NCI-H748 (cell line): Measurements from ENCODE around the gene DEFB113.

Experiments
- DNase-seq: peaks from one replicate; lab custom pipeline; 2025; ENCODE audit not compliant: unreplicated experiment; lab: John Stamatoyannopoulos, UW

DEFB113 gene

DNA sequence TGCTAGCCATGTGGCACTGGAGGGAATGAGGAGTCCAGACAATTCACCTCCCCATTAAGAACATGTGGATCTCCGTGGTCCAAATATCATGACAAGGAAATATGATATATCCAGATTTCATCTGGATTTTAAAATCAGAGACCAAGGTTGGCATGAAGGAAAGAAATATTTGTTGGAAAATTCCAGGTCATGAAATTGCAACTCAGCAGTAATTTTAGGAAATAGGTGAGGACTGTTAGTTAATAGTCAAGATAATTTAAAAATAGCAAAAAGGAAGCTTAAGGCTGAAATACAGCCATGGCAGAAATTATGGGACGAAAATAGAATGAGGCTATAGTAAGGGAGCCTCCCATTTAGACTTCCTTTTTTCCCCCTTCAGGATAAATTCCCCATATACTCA lies 32.4 kb downstream of the DEFB113 start:
- DNase-seq = no peak

GRCh38 chr6:49935387-49935786 lies 34.0 kb downstream of the DEFB113 start:
- no peak for DNase-seq

GRCh38 chr6:49934770-49935169 lies 34.7 kb downstream of the DEFB113 start:
- DNase-seq = no peak

DNA sequence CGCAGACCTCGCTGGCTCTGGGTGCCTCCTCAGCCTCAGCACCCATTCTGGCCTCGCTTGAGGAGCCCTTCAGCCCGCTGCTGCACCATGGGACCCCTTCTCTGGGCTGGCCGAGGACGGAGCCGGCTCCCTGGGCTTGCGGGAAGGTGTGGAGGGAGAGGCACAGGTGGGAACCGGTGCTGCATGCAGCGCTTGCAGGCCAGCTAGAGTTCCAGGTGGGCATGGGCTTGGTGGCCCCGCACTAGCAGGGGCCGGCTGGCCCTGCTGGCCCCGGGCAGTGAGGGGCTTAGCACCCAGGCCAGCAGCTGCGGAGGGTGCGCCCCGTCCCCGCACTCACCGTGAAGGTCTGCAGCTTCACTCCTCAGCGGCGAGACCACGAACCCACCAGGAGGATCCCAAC lies 35.9 kb downstream of the DEFB113 start:
- DNase-seq = no peak

- DNase-seq = no peak
Measured at GRCh38 chr6:49929340-49929739, 40.1 kb downstream of the DEFB113 start.

DNA sequence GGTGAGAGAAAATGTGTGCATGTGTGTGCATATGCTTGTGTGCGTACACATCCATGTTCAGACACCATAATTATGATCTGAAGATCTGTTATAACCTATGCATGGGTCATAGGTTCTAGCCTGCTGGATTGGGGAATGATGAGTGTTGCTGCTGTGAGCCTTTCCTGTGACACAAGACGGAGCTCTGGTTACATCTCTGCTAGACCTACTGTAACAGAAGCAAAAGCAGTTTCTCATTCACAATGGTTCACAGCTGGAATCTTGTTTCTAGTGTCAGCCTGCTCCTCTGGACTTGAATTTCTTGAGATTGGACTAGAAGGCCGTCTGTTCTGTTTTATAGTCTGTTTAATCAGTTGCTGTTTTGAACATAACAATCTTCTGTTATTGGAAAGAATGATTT lies 45.6 kb downstream of the DEFB113 start:
- peak; percentile 64 for DNase-seq

DNA sequence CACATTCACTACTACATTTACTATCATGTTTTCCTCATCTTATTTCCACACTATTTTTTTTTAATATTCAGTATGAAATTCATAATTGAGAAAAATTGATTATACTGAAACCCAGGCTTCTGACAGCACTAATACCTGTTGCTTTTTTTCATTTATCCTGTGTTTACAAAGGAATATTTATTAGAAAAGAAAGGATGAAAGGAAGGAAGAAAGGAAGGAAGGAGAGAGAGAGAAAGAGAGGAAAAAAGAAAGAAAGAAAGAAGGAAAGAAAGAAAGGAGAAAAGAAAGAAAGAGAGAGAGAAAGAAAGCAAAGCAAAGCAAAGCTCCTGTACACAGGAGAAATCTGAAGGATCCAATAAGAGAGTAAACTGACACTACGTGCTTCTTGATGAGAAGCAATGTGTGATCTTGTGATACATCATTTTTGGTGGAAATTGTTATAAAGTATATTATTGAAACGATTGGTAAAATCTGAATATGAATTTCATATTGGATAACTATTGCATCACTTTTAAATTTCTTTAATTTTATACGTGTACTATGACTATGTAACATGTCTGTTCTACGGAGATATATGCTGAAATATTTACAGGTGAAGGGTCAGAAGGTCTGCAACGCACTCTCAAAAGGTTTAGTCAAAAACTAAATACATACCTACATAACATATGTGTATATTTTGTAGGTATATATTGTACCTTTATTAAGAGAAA lies 49.3 kb downstream of the DEFB113 start:
- no peak for DNase-seq

DNA sequence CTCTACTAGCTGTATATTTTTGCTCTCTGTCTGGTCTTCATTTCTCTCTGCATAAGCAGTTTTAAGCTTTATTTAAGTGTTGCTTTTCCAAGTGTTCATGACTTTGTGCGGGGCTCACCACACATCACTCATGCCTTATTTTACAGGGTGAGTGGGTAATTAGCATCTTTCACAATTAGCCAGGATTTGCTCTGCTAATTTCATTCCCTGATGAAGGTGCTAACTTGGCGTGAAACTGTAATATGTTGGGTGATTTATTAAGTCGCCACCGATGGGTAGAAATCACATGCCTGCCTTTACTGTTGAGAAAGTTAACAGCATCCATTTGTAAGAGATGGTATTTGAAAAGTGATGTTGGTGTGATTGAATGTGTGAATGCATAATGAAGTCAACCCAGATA lies 50.2 kb downstream of the DEFB113 start:
- no peak for DNase-seq

DNA sequence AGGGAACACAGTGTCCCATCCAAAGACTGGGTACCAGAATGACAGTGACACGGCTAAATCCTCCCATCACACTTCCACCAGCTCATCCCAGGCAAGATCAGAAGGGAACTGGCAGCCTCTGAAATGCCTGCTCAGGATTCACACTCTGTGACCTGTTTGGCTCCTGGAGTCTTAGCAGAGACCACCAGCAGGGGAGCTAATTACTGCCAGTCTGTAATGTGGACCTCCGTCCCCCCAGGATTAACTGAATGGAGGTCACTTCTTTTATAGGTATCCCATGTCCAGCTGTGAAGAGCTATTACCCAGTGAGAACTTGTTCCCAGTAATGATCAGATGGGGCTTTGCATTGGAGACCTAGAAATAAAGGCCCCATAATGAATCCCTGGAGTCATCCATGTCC lies 50.6 kb downstream of the DEFB113 start:
- no peak for DNase-seq
